Tibial nerve (tissue), 3 donors: ENCODE data around the gene EPN3.

Source experiments
- POLR2A ChIP-seq, 2 donors: fragments of 450-650 bp; IDR thresholded peaks; one replicate each; pipeline ENCODE4 v1.6.1; 2017; ENCODE audit warnings: antibody characterized with exemption in 2 of 2, mild to moderate bottlenecking in 2 of 2, moderate library complexity in 2 of 2
- TF ChIP-seq, protein P1 (sequence below), 5 experiments: fragments of 200-600 bp in 3 of 5; fragments of 450-650 bp in 2 of 5; sonication (generic) in 3 of 5; IDR thresholded peaks; one replicate each; pipeline ENCODE4 v1.5.1; 2016 to 2019; ENCODE audit warnings: antibody characterized with exemption in 5 of 5, mild to moderate bottlenecking in 3 of 5, moderate library complexity in 2 of 5

DNA sequence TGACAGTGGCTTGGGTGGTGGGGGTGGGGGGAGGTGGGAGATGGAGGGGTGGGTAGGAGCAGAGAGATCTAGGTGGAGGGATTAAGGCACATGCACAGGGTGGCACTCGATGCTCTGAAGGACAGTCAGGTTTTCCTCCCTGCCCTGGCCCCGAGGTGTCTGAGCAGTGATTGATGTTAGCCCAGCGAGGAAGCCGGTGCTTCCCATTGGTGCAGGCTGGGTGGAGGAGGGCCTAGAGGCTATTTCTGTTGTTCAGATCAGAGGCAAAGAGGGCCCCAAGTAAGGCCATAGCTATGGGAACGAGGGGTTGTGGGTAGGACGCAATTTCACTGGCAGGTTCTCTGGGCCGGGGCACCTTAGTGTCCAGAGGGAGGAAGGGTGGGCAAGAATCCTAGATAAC is 51.1 kb downstream of the EPN3 start:
- no peak for TF ChIP-seq POLR2A (IDR thresholded peaks at IDR 0.05)
- TF ChIP-seq, protein P1, sequence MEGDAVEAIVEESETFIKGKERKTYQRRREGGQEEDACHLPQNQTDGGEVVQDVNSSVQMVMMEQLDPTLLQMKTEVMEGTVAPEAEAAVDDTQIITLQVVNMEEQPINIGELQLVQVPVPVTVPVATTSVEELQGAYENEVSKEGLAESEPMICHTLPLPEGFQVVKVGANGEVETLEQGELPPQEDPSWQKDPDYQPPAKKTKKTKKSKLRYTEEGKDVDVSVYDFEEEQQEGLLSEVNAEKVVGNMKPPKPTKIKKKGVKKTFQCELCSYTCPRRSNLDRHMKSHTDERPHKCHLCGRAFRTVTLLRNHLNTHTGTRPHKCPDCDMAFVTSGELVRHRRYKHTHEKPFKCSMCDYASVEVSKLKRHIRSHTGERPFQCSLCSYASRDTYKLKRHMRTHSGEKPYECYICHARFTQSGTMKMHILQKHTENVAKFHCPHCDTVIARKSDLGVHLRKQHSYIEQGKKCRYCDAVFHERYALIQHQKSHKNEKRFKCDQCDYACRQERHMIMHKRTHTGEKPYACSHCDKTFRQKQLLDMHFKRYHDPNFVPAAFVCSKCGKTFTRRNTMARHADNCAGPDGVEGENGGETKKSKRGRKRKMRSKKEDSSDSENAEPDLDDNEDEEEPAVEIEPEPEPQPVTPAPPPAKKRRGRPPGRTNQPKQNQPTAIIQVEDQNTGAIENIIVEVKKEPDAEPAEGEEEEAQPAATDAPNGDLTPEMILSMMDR (IDR thresholded peaks at IDR 0.05), result no peak
